Panc1 (cell line): ENCODE data around the gene DLGAP1. TPM values are rescaled to one million over a fixed set of nuclear protein-coding genes. Genes with fewer than 3 reads are reported as not detected.

Experiments used
- ATAC-seq: fragments of 200-7000 bp; cut with Tn5 transposase; 2 replicates; pipeline ENCODE4 v1.9.1; 2020; ENCODE audit warnings: mild to moderate bottlenecking, moderate library complexity
- BruUV-seq: library from RNA; stranded (reverse); fragments of 400-500 nt; replicated peaks from 2 replicates; lab custom pipeline; 2021; lab: Mats Ljungman, UMichigan
- CTCF ChIA-PET: fragments of 300-600 bp; sonication (Branson Sonifier 250); formaldehyde crosslinking; loops from one replicate; lab custom pipeline; 2022; ENCODE audit warnings: antibody characterized with exemption; lab: Charles Lee
- POLR2A ChIA-PET: fragments of 300-600 bp; sonication (Branson Sonifier 250); formaldehyde crosslinking; loops from one replicate; lab custom pipeline; 2022; ENCODE audit warnings: antibody characterized with exemption; lab: Charles Lee
- DNase-seq: peaks from one replicate; pipeline ENCODE4 v3.0.0-alpha.2; 2010; ENCODE audit warnings: low read depth, low spot score
- H3K27ac ChIP-seq: 2 replicates; pipeline ENCODE4 v1.5.1; 2011; ENCODE audit warnings: mild to moderate bottlenecking, low read length, inconsistent platforms
- H3K27me3 ChIP-seq: fragments of 200-500 bp; sonication (Bioruptor generic); 2 replicates; pipeline ENCODE4 v1.6.0; 2014; ENCODE audit warnings: low read length, inconsistent platforms; ENCODE audit not compliant: control insufficient read depth, insufficient read depth
- H3K36me3 ChIP-seq: fragments of 200-500 bp; sonication (Bioruptor generic); 2 replicates; pipeline ENCODE4 v1.5.1; 2014; ENCODE audit warnings: inconsistent platforms, mild to moderate bottlenecking, low read length, moderate library complexity; ENCODE audit not compliant: control insufficient read depth, insufficient read depth
- H3K4me1 ChIP-seq: 2 replicates; pipeline ENCODE4 v1.5.1; 2011; ENCODE audit warnings: inconsistent platforms, mild to moderate bottlenecking, low read length, moderate library complexity; ENCODE audit not compliant: control insufficient read depth, insufficient read depth
- H3K4me3 ChIP-seq, 2 experiments: 2 replicates each; pipeline ENCODE4 v1.5.1; 2011 to 2012; ENCODE audit warnings: low read depth in 2 of 2, low read length in 2 of 2, mild to moderate bottlenecking in 2 of 2, inconsistent platforms in 1 of 2, moderate library complexity in 1 of 2
- H3K9me3 ChIP-seq: fragments of 200-500 bp; sonication (Bioruptor generic); 2 replicates; pipeline ENCODE4 v1.5.1; 2014; ENCODE audit warnings: low read depth, mild to moderate bottlenecking, inconsistent platforms, low read length, moderate library complexity; ENCODE audit not compliant: control insufficient read depth, insufficient read depth
- CTCF ChIP-seq: fragments of 450-650 bp; IDR thresholded peaks from 2 replicates; pipeline ENCODE4 v1.5.1; 2017; ENCODE audit warnings: mild to moderate bottlenecking
- POLR2AphosphoS5 ChIP-seq: IDR thresholded peaks from 2 replicates; pipeline ENCODE4 v1.6.1; 2012; ENCODE audit warnings: mild to moderate bottlenecking, low read depth, low read length, moderate library complexity
- REST ChIP-seq, 2 experiments: IDR thresholded peaks; 2 replicates each; pipeline ENCODE4 v1.6.1; 2011 to 2012; ENCODE audit warnings: low read depth in 2 of 2, control low read depth in 1 of 2, low read length in 1 of 2, mild to moderate bottlenecking in 1 of 2, moderate library complexity in 1 of 2; ENCODE audit not compliant: insufficient read depth in 1 of 2
- SIN3A ChIP-seq: IDR thresholded peaks from 2 replicates; pipeline ENCODE4 v1.6.1; 2012; ENCODE audit warnings: low read depth, mild to moderate bottlenecking, low read length, moderate library complexity, borderline replicate concordance; ENCODE audit not compliant: insufficient read depth
- TCF7L2 ChIP-seq: IDR thresholded peaks from 2 replicates; pipeline ENCODE4 v1.6.1; 2011; ENCODE audit warnings: mild to moderate bottlenecking, low read depth, low read length, inconsistent platforms
- in situ Hi-C: cut with HindIII; loops from 2 replicates; pipeline ENCODE4 v1.10.0; 2016; ENCODE audit warnings: low sequenced_read_pairs, low pct_unique_long_range_greater_than_20kb
- intact Hi-C: fragments of 100-400 bp; cut with micrococcal nuclease; formaldehyde crosslinking; loops from one replicate; pipeline ENCODE4 v1.10.0; 2022; ENCODE audit not compliant: unreplicated experiment
- total RNA-seq: library from RNA; stranded (reverse); gene quantifications from one replicate; pipeline ENCODE4 v1.2.1, GENCODE V29; 2021; ENCODE audit not compliant: unreplicated experiment

Gene DLGAP1
- total RNA-seq, 1 experiment from 2014 or later: 1.8 TPM

- Histone ChIP-seq H3K27me3 (no peaks in the 10 kb centered on the region), H3K4me3 (no peak overlapping the region), H3K36me3 (no peaks in the 10 kb centered on the region), H3K9me3 (no peaks in the 10 kb centered on the region), H3K27ac (no peak overlapping the region), H3K4me1 (no peaks in the 10 kb centered on the region)
- ATAC-seq (no peak), DNase-seq (no peak)
- BruUV-seq: no TSS peak
- ChIA-PET CTCF (no interaction called here), POLR2A (no interaction called here)
- intact Hi-C loops: no loop called here
- TF ChIP-seq SIN3A (no peak), POLR2AphosphoS5 (no peak), TCF7L2 (no peak), REST (IDR thresholded peaks at IDR 0.05; ENCODE audit: insufficient read depth in 1 of 2, low read depth in 2 of 2, low read length in 1 of 2) (no peak), CTCF (no peak)
- in situ Hi-C loops: no loop called here
Measured at GRCh38 chr18:3947383-3947782, 507.7 kb downstream of the DLGAP1 start.

- in situ Hi-C loops: no loop called here
- no peak for TF ChIP-seq TCF7L2
- TF ChIP-seq SIN3A: no peak
- no peak for TF ChIP-seq POLR2AphosphoS5
- no peak for TF ChIP-seq REST (IDR thresholded peaks at IDR 0.05; ENCODE audit: insufficient read depth in 1 of 2, low read depth in 2 of 2, low read length in 1 of 2)
- no peak for TF ChIP-seq CTCF
- no peak overlapping the region for H3K4me3 ChIP-seq
- no peaks in the 10 kb centered on the region for H3K4me1 ChIP-seq
- intact Hi-C loops: no loop called here
- POLR2A ChIA-PET: no interaction called here
- CTCF ChIA-PET: no interaction called here
- BruUV-seq: no TSS peak
- ATAC-seq: no peak
- no peak overlapping the region for H3K27ac ChIP-seq
- no peaks in the 10 kb centered on the region for H3K36me3 ChIP-seq
- H3K27me3 ChIP-seq: no peaks in the 10 kb centered on the region
- no peaks in the 10 kb centered on the region for H3K9me3 ChIP-seq
- DNase-seq: no peak
Measured at GRCh38 chr18:3935305-3935704, 519.8 kb downstream of the DLGAP1 start.
